Activated CD4-positive, alpha-beta memory T cell treated with anti-CD3 and anti-CD28 coated beads, Interleukin-2, amount 10 ng/mL, durations not matched to agents 7 days and 5 days (primary cell): ENCODE measurements around the gene RAD51C. TPM values are rescaled to one million over a fixed set of nuclear protein-coding genes. Genes with fewer than 3 reads are reported as not detected.
A peak's percentile ranks its signal among the peaks of the same experiment; 100 is the strongest.
"Not testable (repeated sequence)": the region's sequence is repeated elsewhere in the genome, so short reads cannot be mapped to it uniquely, and the experiment has no call there.

Experiments used
- CTCF ChIA-PET: fragments of 350-600 bp; sonication (Branson Sonifier 250); formaldehyde crosslinking; loops from one replicate; lab custom pipeline; 2021; ENCODE audit warnings: antibody characterized with exemption, inconsistent platforms; lab: Charles Lee
- POLR2A ChIA-PET: fragments of 350-600 bp; sonication (Branson Sonifier 250); formaldehyde crosslinking; loops from one replicate; lab custom pipeline; 2021; ENCODE audit warnings: antibody characterized with exemption; lab: Charles Lee
- DNase-seq: peaks from one replicate; pipeline ENCODE4 v3.0.0-alpha.2; 2020
- H3K27ac Mint-ChIP-seq: one replicate; pipeline ENCODE4 v1.8.0; 2021; ENCODE audit warnings: mild to moderate bottlenecking, mixed read lengths
- H3K27me3 Mint-ChIP-seq: one replicate; pipeline ENCODE4 v1.8.0; 2021; ENCODE audit warnings: mixed read lengths
- H3K36me3 Mint-ChIP-seq: one replicate; pipeline ENCODE4 v1.8.0; 2021; ENCODE audit warnings: low read depth, mixed read lengths
- H3K4me1 Mint-ChIP-seq: one replicate; pipeline ENCODE4 v1.8.0; 2021; ENCODE audit warnings: mixed read lengths
- H3K4me3 Mint-ChIP-seq: one replicate; pipeline ENCODE4 v1.8.0; 2021; ENCODE audit warnings: mild to moderate bottlenecking, mixed read lengths
- H3K9me3 Mint-ChIP-seq: one replicate; pipeline ENCODE4 v1.8.0; 2021; ENCODE audit warnings: mixed read lengths
- total RNA-seq, 2 experiments: library from RNA; stranded (reverse); gene quantifications; one replicate each; pipeline ENCODE4 v1.2.3, GENCODE V29; 2021

RAD51C gene
- total RNA-seq, 2 experiments from 2014 or later, result 55.2 to 59.6 TPM

GRCh38 chr17:58688521-58688920, 3.9 kb upstream of the RAD51C start:
- DNase-seq, result no peak
- no peak overlapping the region for H3K4me3 Mint-ChIP-seq
- H3K9me3 Mint-ChIP-seq, result no peaks in the 10 kb centered on the region
- peaks cover 8% of the 10 kb centered on the region for H3K36me3 Mint-ChIP-seq
- peaks cover 16% of the 10 kb centered on the region for H3K4me1 Mint-ChIP-seq
- no peak overlapping the region for H3K27ac Mint-ChIP-seq
- POLR2A ChIA-PET, result interaction anchor here (5.0 to 10.8 kb wide), 2 partner anchors 29 to 57 kb away, joined by 53 to 251 read pairs; no protein-coding TSS in a partner anchor
- CTCF ChIA-PET, result no interaction called here
- peaks cover 2% of the 10 kb centered on the region for H3K27me3 Mint-ChIP-seq

- POLR2A ChIA-PET, result interaction anchor here (5.0 to 10.8 kb wide), 2 partner anchors 30 to 59 kb away, joined by 53 to 251 read pairs; no protein-coding TSS in a partner anchor
Observed at GRCh38 chr17:58690033-58690432, 2.4 kb upstream of the RAD51C start.

GRCh38 chr17:58691701-58692238, 632 bp upstream of the RAD51C start, which contains the start of gene TEX14:
Gene TEX14 (minus strand): TSS chr17:58692045. CDS start chr17:58652001, 40,044 bp downstream.
- Mint-ChIP-seq H3K9me3 (no peaks in the 10 kb centered on the region), H3K4me1 (peaks cover 37% of the 10 kb centered on the region), H3K36me3 (peaks cover 28% of the 10 kb centered on the region), H3K4me3 (peak within 1 kb of the TSS; percentile 90), H3K27me3 (no peaks in the 10 kb centered on the region), H3K27ac (peak within 1 kb of the TSS; percentile 88)
- POLR2A ChIA-PET, result interaction anchor here (0.8 to 10.8 kb wide), 16 partner anchors 9 to 465 kb away, joined by 3 to 251 read pairs (median 6); partner anchors contain the start of genes PRR11, SKA2 and TRIM37
- DNase-seq, result no peak
- CTCF ChIA-PET, result interaction anchor here (0.9 to 3.9 kb wide), 7 partner anchors 10 to 173 kb away, joined by 3 to 15 read pairs (median 4); no protein-coding TSS in a partner anchor

More at GRCh38 chr17:58690033-58690432, 2.4 kb upstream of the RAD51C start:
- H3K36me3 Mint-ChIP-seq, result peaks cover 18% of the 10 kb centered on the region
- not testable (repeated sequence) for DNase-seq, H3K27ac Mint-ChIP-seq, H3K9me3 Mint-ChIP-seq, H3K27me3 Mint-ChIP-seq, H3K4me3 Mint-ChIP-seq
- H3K4me1 Mint-ChIP-seq, result peaks cover 29% of the 10 kb centered on the region
- CTCF ChIA-PET, result interaction anchor here (1.1 kb wide), 1 partner anchor 22 kb away, joined by 5 read pairs; no protein-coding TSS in a partner anchor

- Mint-ChIP-seq H3K4me3 (peak overlapping the region; percentile 90), H3K4me1 (peaks cover 40% of the 10 kb centered on the region), H3K27ac (peak overlapping the region; percentile 88), H3K36me3 (peaks cover 36% of the 10 kb centered on the region), H3K27me3 (no peaks in the 10 kb centered on the region), H3K9me3 (no peaks in the 10 kb centered on the region)
- CTCF ChIA-PET, result interaction anchor here (0.9 to 3.9 kb wide), 8 partner anchors 9 to 494 kb away, joined by 3 to 15 read pairs (median 4); no protein-coding TSS in a partner anchor
- no peak for DNase-seq
- POLR2A ChIA-PET, result interaction anchor here (0.6 to 10.8 kb wide), 23 partner anchors 9 to 686 kb away, joined by 3 to 251 read pairs (median 5); partner anchors contain the start of genes PRR11, SKA2, SUPT4H1 and TRIM37
Observed at GRCh38 chr17:58693208-58693607, 806 bp downstream of the RAD51C start.

- CTCF ChIA-PET, result interaction anchor here (0.6 to 3.9 kb wide), 3 partner anchors 17 to 278 kb away, joined by 3 to 15 read pairs (median 6); no protein-coding TSS in a partner anchor
- no peak for DNase-seq
- Mint-ChIP-seq H3K36me3 (peaks cover 36% of the 10 kb centered on the region), H3K27ac (peak overlapping the region; percentile 88), H3K4me1 (peaks cover 40% of the 10 kb centered on the region), H3K4me3 (peak overlapping the region; percentile 90), H3K27me3 (no peaks in the 10 kb centered on the region), H3K9me3 (no peaks in the 10 kb centered on the region)
- POLR2A ChIA-PET, result interaction anchor here (1.8 to 10.8 kb wide), 5 partner anchors 8 to 413 kb away, joined by 15 to 251 read pairs (median 42); partner anchors contain the start of gene TRIM37
Observed at GRCh38 chr17:58693751-58694150, 1.3 kb downstream of the RAD51C start.

GRCh38 chr17:58694302-58694701, 1.9 kb downstream of the RAD51C start:
- ChIA-PET CTCF (interaction anchor here (0.6 to 3.9 kb wide), 2 partner anchors 17 to 277 kb away, joined by 3 to 15 read pairs; no protein-coding TSS in a partner anchor), POLR2A (interaction anchor here (3.7 to 10.8 kb wide), 2 partner anchors 8 to 63 kb away, joined by 42 to 251 read pairs; no protein-coding TSS in a partner anchor)
- Mint-ChIP-seq H3K4me3 (peak overlapping the region; percentile 90), H3K36me3 (peaks cover 37% of the 10 kb centered on the region), H3K9me3 (no peaks in the 10 kb centered on the region), H3K27me3 (no peaks in the 10 kb centered on the region), H3K4me1 (peaks cover 40% of the 10 kb centered on the region), H3K27ac (no peak overlapping the region)
- DNase-seq, result no peak

- POLR2A ChIA-PET, result interaction anchor here (1.2 to 10.8 kb wide), 2 partner anchors 36 to 63 kb away, joined by 3 to 251 read pairs; no protein-coding TSS in a partner anchor
- CTCF ChIA-PET, result no interaction called here
- no peak overlapping the region for H3K27ac Mint-ChIP-seq
- H3K4me3 Mint-ChIP-seq, result no peak overlapping the region
- H3K36me3 Mint-ChIP-seq, result peaks cover 42% of the 10 kb centered on the region
- no peak for DNase-seq
- no peaks in the 10 kb centered on the region for H3K27me3 Mint-ChIP-seq
- no peaks in the 10 kb centered on the region for H3K9me3 Mint-ChIP-seq
- peaks cover 44% of the 10 kb centered on the region for H3K4me1 Mint-ChIP-seq
Observed at GRCh38 chr17:58694826-58695225, 2.4 kb downstream of the RAD51C start.

GRCh38 chr17:58699771-58700170, 7.4 kb downstream of the RAD51C start:
- Mint-ChIP-seq H3K4me3 (no peak overlapping the region), H3K9me3 (no peaks in the 10 kb centered on the region), H3K27me3 (no peaks in the 10 kb centered on the region), H3K36me3 (peaks cover 35% of the 10 kb centered on the region), H3K4me1 (peaks cover 43% of the 10 kb centered on the region), H3K27ac (no peak overlapping the region)
- ChIA-PET POLR2A (interaction anchor here (0.9 to 4.8 kb wide), 3 partner anchors 40 to 89 kb away, joined by 3 to 54 read pairs (median 5); no protein-coding TSS in a partner anchor), CTCF (interaction anchor here (1.9 kb wide), 1 partner anchor 12 kb away, joined by 10 read pairs; no protein-coding TSS in a partner anchor)
- no peak for DNase-seq

GRCh38 chr17:58702045-58702476, 9.7 kb downstream of the RAD51C start:
- Mint-ChIP-seq H3K36me3 (peaks cover 34% of the 10 kb centered on the region), H3K27me3 (no peaks in the 10 kb centered on the region), H3K9me3 (no peaks in the 10 kb centered on the region), H3K4me1 (peaks cover 46% of the 10 kb centered on the region), H3K27ac (peak overlapping the region; percentile 80), H3K4me3 (no peak overlapping the region)
- ChIA-PET POLR2A (interaction anchor here (1.1 to 4.1 kb wide), 4 partner anchors 9 to 70 kb away, joined by 4 to 42 read pairs (median 22); partner anchors contain the start of genes RAD51C and TEX14), CTCF (interaction anchor here (0.6 to 1.4 kb wide), 2 partner anchors 9 to 302 kb away, joined by 3 to 4 read pairs; partner anchors contain the start of gene RAD51C)
- peak; percentile 24 for DNase-seq

- no peak overlapping the region for H3K4me3 Mint-ChIP-seq
- POLR2A ChIA-PET, result interaction anchor here (1.1 to 4.1 kb wide), 3 partner anchors 8 to 71 kb away, joined by 5 to 42 read pairs (median 40); partner anchors contain the start of genes RAD51C and TEX14
- H3K9me3 Mint-ChIP-seq, result no peaks in the 10 kb centered on the region
- CTCF ChIA-PET, result interaction anchor here (1.0 to 1.4 kb wide), 4 partner anchors 10 to 302 kb away, joined by 3 to 4 read pairs (median 3); partner anchors contain the start of gene RAD51C
- peaks cover 49% of the 10 kb centered on the region for H3K4me1 Mint-ChIP-seq
- H3K27me3 Mint-ChIP-seq, result no peaks in the 10 kb centered on the region
- H3K36me3 Mint-ChIP-seq, result peaks cover 29% of the 10 kb centered on the region
- H3K27ac Mint-ChIP-seq, result peak overlapping the region; percentile 80
- DNase-seq, result no peak
Observed at GRCh38 chr17:58702708-58703107, 10.3 kb downstream of the RAD51C start.

GRCh38 chr17:58703137-58703915, 10.9 kb downstream of the RAD51C start:
- peak overlapping the region; percentile 61 for H3K27ac Mint-ChIP-seq
- H3K4me1 Mint-ChIP-seq, result peaks cover 52% of the 10 kb centered on the region
- CTCF ChIA-PET, result interaction anchor here (0.6 to 1.2 kb wide), 4 partner anchors 88 to 301 kb away, joined by 3 read pairs; no protein-coding TSS in a partner anchor
- H3K4me3 Mint-ChIP-seq, result no peak overlapping the region
- no peaks in the 10 kb centered on the region for H3K27me3 Mint-ChIP-seq
- DNase-seq, result no peak
- POLR2A ChIA-PET, result interaction anchor here (3.2 to 4.1 kb wide), 2 partner anchors 11 to 72 kb away, joined by 40 to 42 read pairs; partner anchors contain the start of genes RAD51C and TEX14
- no peaks in the 10 kb centered on the region for H3K9me3 Mint-ChIP-seq
- H3K36me3 Mint-ChIP-seq, result peaks cover 29% of the 10 kb centered on the region
